GM12892 (cell line): ENCODE measurements around the gene GALNT18. TPM values are rescaled to one million over a fixed set of nuclear protein-coding genes. Genes with fewer than 3 reads are reported as not detected.

Experiments used
- DNase-seq: peaks from one replicate; pipeline ENCODE4 v3.0.0; 2011; ENCODE audit not compliant: insufficient read length
- FAIRE-seq: peaks from 2 replicates; lab custom pipeline; 2011; peaks lifted over from hg19 to GRCh38; lab: Jason Lieb, UNC
- POLR2A ChIP-seq: IDR thresholded peaks from 2 replicates; pipeline ENCODE4 v1.6.1; 2011; ENCODE audit warnings: low read depth, low read length, control low read depth
- POLR2AphosphoS5 ChIP-seq: IDR thresholded peaks from 2 replicates; pipeline ENCODE4 v1.6.1; 2011; ENCODE audit warnings: low read depth, low read length, control low read depth
- TAF1 ChIP-seq: IDR thresholded peaks from 2 replicates; pipeline ENCODE4 v1.6.1; 2011; ENCODE audit warnings: low read depth, mild to moderate bottlenecking, control low read depth, low read length, borderline replicate concordance
- polyA plus RNA-seq: library from polyadenylated mRNA; unstranded; fragments of >200 nt; gene quantifications from one replicate; pipeline ENCODE4 v1.2.1, GENCODE V29; 2012; ENCODE audit warnings: missing spikeins, inconsistent platforms; ENCODE audit not compliant: missing spikeins

GALNT18 gene
- polyA plus RNA-seq = 6.2 TPM

DNA sequence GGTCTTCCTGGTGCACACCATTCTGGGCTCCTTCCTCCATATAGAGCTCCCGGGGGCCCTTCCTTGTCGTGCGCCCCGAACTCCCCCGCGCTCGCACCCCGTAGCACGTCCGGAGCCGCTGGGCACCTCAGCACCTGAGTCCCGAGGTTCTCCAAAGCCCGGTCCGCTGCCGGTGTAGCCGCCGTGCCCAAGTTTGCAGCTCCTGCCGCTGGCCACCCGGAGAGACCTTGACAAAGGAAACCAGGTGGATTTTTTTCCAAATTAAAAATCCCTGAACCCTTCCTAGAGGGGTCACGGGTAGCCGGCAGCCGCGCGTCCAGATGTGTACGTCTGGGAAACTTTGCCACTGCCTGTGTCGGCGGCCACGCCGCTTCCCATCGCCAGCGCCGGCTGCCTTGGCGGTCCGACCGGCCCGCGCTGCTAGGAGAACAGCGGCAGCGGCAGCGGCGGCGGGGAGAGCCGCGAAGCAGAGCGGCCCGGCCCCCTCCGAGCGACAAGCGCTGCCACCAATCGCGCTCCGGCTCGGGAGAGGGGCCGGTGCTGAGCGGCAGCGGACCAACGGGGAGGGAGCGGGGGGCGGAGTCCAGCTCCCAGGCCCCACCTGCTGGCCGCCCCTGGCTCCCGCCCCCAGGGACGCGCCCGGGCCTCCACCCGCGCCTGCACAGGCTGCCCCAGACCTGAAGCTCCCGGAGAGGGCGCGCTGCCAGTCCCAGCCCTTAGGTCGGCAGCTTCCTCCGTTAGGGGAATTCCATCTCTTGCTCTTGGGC lies at the start of gene GALNT18:
TSS of gene GALNT18 (minus strand) at position 433 of the 767 bp plus-strand sequence.
- peak; percentile 95 for DNase-seq
- peak; percentile 90 for FAIRE-seq
- 0 out of 2 replicates have a peak, but pooled peaks have one; percentile 53 for TF ChIP-seq TAF1
- TF ChIP-seq POLR2AphosphoS5 = no peak
- TF ChIP-seq POLR2A = peak; percentile 54; the same call in 1 of the 2 replicates

DNA sequence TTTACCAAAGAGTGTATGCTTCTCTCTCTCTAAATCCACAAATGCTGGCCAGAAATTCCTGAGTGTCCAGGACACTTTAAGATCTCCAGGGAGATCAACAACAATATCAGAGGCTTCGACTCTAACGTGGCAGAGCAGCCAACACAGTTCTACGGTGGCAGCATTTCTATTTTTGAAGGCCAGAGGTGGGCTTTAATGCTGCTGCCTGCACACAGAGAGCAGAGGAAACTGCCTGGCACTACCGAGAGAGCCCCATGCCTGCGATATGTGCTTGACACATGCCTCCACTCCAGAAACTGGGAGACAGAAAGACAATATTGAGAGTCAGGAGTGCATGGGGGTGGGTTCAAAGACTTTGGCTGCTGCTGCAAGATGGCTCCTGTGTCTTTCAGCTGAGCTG lies 48.8 kb upstream of the GALNT18 start:
- FAIRE-seq (no peak), DNase-seq (no peak)
- TF ChIP-seq POLR2A (no peak), POLR2AphosphoS5 (no peak), TAF1 (no peak)

DNA sequence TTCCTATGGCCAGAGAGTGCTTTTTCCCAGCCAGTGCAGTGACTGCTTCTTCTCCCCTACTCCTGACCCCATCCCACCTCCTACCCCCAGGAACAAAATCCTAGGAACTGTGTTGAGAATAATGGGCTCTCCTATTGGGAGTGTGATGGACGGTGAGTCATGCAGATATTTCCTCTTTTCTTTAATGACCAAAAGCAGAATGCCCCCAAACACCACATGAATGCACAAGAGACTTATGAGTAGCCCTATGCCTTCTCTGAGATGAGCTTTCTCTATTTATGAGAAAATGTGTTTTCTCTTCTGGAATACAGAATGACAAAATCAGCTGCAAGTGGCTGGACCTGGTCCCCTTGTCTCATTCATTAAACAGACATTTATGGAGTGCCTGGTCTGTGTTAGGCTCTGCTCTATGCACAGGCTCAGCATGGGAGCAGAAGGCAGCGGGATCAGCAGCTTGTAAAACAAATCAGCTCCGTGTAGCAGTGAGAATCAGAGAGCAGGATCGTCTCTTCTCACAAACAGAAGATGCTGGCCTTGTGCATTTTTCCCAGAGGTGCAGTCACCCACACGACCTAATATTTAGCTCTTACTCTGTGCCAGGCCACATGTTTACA lies 47.5 kb upstream of the GALNT18 start:
- DNase-seq (no peak), FAIRE-seq (no peak)
- no peak for TF ChIP-seq TAF1
- no peak for TF ChIP-seq POLR2AphosphoS5
- TF ChIP-seq POLR2A = no peak

DNA sequence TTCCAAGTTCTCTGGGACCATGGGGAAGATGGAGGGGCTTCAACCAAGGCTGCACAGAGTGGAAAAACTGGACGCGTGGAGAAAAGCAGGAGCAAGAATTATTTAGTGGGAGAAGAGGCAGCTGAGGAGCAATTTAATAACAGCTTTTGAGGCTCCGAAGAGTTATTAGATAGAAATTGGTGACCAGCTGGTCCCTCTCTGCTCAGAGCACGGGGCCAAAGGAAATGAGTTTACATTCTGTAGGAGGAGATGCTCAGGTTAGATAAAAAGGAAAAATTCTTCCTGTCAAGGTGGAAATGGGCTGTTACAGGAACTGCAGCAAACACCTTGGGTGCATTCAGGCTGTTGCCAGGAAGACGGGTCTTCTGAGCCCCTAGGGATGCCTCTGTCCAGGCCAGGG lies 47.0 kb upstream of the GALNT18 start:
- no peak for TF ChIP-seq TAF1
- TF ChIP-seq POLR2A = no peak
- no peak for TF ChIP-seq POLR2AphosphoS5
- FAIRE-seq (no peak), DNase-seq (no peak)

DNA sequence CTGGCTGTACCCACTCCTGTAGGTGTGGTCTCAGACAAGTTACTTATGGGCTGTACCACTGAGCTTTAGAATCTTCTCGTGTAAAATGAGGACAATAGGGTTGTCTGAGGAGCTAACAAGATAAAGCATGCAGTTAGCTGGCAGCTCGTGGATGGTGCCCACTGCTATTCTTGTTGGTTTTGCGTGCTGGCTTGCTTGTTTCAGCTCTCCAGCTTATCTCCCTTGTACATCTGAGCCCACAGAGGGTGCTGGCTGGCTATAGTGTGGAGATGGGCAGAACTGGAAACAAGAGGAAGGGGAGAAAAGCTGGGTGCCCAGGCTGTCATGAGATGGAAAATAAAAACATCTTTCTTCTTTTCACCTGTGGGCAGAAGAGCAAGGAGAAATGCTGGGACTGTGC lies 46.5 kb upstream of the GALNT18 start:
- TF ChIP-seq POLR2A (no peak), TAF1 (no peak), POLR2AphosphoS5 (no peak)
- FAIRE-seq (no peak), DNase-seq (no peak)

DNA sequence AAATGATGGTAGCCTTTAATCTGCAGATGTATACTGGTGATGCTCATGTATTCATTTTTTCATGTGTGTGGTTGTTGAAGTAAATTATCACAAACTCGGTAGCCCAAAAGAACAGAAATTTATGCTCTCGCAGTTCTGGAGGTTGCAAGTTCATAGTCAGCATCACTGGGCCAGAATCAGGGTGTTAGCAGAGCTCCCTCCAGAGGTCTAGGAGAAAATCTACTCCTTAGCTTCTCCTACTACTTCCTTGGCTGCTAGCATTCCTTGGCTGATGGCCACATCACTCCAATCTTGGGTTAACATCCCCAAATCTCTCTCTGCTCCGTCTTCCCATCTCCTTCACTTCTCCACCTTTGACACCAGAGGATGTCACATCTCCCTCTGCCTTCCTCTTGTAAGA lies 45.3 kb upstream of the GALNT18 start:
- DNase-seq (no peak), FAIRE-seq (no peak)
- TF ChIP-seq POLR2A (no peak), TAF1 (no peak), POLR2AphosphoS5 (no peak)

DNA sequence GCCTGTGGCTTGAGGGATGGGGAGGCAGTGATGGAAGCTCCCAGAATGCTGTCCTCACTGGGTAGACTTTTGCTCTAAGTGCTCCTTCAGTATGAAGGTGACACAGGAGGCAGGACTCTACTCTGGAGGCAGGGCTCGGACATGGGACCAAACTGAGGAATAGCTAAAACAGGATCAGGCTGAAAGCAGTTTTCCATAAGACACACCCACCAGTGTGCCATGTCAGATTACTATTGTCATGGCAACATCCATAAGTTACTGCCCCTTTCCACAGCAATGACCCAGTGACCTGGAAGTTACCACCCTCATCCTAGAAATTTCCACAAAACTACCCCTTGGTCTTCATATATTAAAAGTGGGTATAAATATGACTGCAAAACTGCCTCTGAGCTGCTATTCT lies 43.6 kb upstream of the GALNT18 start:
- TF ChIP-seq TAF1 (no peak), POLR2A (no peak), POLR2AphosphoS5 (no peak)
- DNase-seq = no peak
- no peak for FAIRE-seq

DNA sequence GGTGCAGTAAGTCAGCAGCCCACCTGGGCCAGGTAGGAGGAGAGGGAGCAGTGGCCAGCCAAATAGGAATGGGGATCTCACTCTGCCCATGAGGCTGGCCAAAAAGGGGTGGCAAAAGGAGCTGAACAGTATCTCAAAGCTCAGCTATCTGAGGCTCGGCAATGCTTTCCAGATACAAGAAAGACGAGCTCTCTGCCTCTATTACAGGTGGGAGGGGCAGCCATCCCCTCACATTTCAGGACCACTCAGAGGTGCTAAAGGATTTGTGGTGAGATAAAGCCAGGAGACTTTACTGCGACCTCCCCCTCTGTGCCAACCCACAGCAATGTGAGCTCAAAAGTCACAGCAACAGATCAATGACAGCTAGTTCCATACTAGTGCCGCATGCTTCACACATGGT lies 42.1 kb upstream of the GALNT18 start:
- DNase-seq (no peak), FAIRE-seq (no peak)
- TF ChIP-seq POLR2A (no peak), TAF1 (no peak), POLR2AphosphoS5 (no peak)

DNA sequence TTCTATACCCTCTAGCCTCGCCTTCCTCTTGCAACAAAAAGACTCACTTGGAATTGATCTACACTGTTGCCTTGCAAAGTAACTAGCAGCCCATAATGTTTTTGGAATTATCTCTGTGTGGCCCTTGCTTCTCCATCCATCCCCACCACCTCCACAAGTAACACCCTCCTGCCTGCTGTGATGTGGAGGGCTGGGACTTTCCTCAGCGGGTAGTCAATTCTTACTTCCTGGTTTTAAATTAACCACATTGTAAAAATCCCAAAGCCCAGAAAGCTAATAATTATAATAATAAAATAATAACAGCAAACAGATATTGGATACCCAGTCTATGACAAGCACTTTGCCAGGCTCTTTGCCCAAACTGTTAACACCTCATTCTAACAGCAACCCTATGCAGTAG lies 40.8 kb upstream of the GALNT18 start:
- FAIRE-seq = no peak
- TF ChIP-seq POLR2A = no peak
- DNase-seq = no peak

DNA sequence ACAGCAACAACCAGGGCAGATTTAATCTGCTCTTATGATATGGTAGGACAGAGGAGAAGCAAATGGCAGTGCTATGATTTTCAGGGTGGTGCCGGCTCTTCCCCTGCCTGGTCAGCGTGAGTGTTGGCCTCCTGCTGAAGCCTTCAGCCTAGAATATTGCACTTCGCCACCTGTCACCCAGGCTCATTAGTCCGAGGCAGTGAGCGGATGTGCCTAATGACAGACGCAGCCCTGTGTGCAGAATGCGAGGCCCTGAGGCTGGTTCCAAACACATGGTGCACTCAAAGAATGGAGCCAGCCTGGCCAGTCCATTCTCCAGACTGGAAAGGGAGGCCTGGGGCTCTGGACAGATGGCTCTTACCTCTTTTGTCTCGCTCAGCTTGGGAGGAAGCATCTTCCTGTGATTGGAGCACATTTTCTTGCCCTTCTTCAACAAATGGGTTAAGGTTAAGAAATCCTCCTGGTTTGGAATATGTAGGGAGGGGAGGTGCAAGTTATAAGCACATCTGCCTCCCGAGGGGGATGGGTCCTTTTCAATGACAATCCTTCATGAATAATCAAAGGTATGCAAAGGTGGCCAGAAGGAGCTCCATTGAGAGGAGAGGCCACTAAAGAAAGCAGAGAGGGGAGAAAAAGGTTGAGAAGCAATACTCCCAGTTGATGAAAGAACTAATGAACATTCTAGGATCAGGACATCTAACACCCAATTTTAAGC lies 39.7 kb upstream of the GALNT18 start:
- FAIRE-seq (no peak), DNase-seq (no peak)
- TF ChIP-seq POLR2AphosphoS5 (no peak), TAF1 (no peak), POLR2A (no peak)

DNA sequence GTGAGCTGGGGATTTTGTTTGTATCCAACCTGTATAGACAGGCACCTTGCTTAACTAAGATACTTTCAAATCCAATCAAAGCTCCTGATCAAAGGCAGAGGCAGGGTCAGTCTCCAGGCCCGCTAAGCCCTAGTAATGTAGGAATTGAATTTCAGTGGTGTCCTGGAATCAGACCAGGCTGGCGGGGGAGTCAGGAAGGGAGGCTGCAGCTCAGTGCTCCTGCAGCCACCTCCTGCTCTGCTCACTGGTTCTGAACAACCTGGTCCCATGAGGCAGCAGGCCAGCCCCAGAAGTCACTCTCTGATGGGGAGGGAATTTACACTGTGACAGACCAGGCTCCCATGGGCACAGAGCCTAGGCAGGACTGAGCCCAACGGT lies 38.5 kb upstream of the GALNT18 start:
- no peak for TF ChIP-seq POLR2A
- TF ChIP-seq TAF1 = no peak
- TF ChIP-seq POLR2AphosphoS5 = no peak
- no peak for FAIRE-seq
- no peak for DNase-seq
